ENCODE measurements around the gene RFTN2. TPM values are rescaled to one million over a fixed set of nuclear protein-coding genes. Genes with fewer than 3 reads are reported as not detected.

Gene RFTN2
- total and polyA plus RNA-seq, 9 of the 15 experiments (the other 6 are each of a cell fraction or from before 2014, with no cell fraction given) = 0.01 to 0.11 (median 0.04) TPM; not detected in 6

GRCh38 chr2:197677056-197677455 is 1.7 kb upstream of the RFTN2 start (continued):
- TF ChIP-seq ESRRA (IDR thresholded peaks at IDR 0.05; ENCODE audit: borderline replicate concordance, low read depth) = no peak

DNA sequence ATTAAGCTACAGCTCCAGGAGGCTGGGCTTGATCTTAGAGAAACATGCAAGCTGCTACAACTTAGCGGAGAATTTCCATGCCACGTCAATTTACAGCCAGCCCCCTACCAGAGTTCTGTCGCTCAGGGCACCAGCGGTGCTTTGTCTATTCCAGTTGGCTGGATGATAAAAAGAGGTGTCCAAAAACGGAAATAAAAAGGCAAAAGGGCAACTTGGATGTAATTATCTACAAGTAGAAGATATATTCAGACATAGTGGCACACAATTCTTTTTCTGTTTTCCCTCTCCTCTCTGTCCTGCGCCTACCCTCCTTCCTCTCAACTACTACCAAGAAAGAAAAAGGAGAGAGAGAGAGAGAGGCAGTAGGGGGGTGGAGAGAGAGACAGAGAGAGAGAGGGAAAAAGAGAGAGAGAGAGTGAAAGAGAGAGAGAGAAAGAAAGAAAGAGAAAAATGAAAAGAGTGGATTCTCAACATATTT is 363 bp upstream of the RFTN2 start:
- Histone ChIP-seq H3K9ac (ENCODE audit: insufficient read depth in 1 of 2, low read depth in 2 of 2, low read length in 2 of 2) (no peak overlapping the region), H3K27me3 (ENCODE audit: control insufficient read depth in 2 of 2, insufficient read depth in 2 of 2, low read length in 2 of 2) (no peaks in the 10 kb centered on the region), H3K9me3 (replicated peaks; ENCODE audit: control insufficient read depth, insufficient read depth, low read depth, low read length) (no peaks in the 10 kb centered on the region), H3K79me2 (ENCODE audit: control insufficient read depth, insufficient read depth, low read length) (no peaks in the 10 kb centered on the region), H3K9me1 (ENCODE audit: control insufficient read depth, insufficient read depth, low read length) (no peaks in the 10 kb centered on the region), H3K4me1 (replicated peaks in 1 of 2; ENCODE audit: control insufficient read depth in 2 of 2, insufficient read depth in 2 of 2, low read length in 2 of 2) (no peaks in the 10 kb centered on the region), H3K36me3 (ENCODE audit: control insufficient read depth, insufficient read depth, low read length) (no peaks in the 10 kb centered on the region), H3K4me3 (no peak overlapping the region), H3K4me2 (ENCODE audit: insufficient read depth, low read length) (no peak overlapping the region), H3K27ac (ENCODE audit: extremely low read depth, low read depth, low read length) (no peak overlapping the region), H2AFZ (ENCODE audit: low read depth, low read length) (no peak overlapping the region), H4K20me1 (replicated peaks; ENCODE audit: control insufficient read depth, insufficient read depth, low read length) (no peaks in the 10 kb centered on the region)
- CTCF ChIA-PET (ENCODE audit: low intra/inter-chr PET ratio) = no interaction called here
- BruUV-seq (replicated peaks) = no TSS peak
- FAIRE-seq (no peak), DNase-seq (ENCODE audit: extremely low read depth in 1 of 4, low spot score in 3 of 4) (peak in 1 of 4 experiments; percentile 3), ATAC-seq (no peak)
- in situ Hi-C loops (cut with MboI) (no loop called here), intact Hi-C loops (cut with micrococcal nuclease) (no loop called here)
- 10% methylated on average over 5 of the region's 6 CpGs for WGBS (ENCODE audit: insufficient coverage, low coverage, missing lambda C conversion rate)
- POLR2A ChIA-PET = interaction anchor here (0.7 kb wide), 1 partner anchor 363 kb away, joined by 3 read pairs; no protein-coding TSS in a partner anchor
- TF ChIP-seq ZNF512 (tag; IDR thresholded peaks at IDR 0.05) (peak; percentile 55), RUNX1 (IDR thresholded peaks at IDR 0.05; ENCODE audit: low read depth) (no peak)

Data from K562 (cell line).